HG03108 (cell line): Measurements from ENCODE around the gene CACNA2D3.

ENCODE experiments used
- ATAC-seq: cut with Tn5 transposase; IDR thresholded peaks from one replicate; pipeline ENCODE4 v1.9.1; 2021; ENCODE audit warnings: moderate library complexity; ENCODE audit not compliant: unreplicated experiment

CACNA2D3 gene

DNA sequence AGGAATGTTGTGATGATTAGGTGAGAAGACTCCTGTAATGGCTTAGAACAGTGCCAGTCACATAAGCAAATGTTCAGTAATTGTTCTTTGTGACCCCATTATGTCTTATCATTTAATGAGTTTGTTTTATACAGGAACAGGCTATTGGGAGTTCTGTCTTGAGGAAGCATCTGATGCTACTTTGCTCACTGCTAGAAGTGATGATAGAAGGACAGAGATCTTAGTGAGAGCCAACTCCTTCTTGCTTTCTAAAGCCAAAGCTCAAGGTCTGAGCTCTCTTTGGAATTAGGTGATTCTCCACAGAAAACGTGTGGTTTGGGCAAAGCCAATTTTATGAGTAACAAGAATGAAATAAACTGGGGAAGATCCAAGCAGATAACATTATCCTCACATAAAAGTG, 590.7 kb downstream of the CACNA2D3 start:
- no peak for ATAC-seq

DNA sequence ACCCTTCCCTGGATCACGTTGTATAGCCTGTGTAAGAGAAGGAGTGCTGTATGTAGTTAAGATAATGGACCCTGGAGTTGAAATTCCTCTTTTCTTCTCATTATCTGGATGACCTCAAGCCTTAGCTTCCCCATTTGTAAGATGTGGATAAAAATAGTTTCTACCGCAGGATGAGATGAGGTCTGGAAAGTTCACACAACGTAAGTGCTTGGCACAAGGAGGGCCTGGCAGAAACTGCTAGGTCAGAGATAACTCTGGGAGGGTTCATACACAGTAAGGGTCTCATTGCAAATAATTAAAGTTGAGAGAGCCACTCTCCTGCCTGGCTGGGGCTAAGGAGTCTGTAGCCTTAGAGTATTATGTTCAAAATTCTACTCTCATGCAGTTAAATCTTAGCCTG, 591.1 kb downstream of the CACNA2D3 start:
- no peak for ATAC-seq

DNA sequence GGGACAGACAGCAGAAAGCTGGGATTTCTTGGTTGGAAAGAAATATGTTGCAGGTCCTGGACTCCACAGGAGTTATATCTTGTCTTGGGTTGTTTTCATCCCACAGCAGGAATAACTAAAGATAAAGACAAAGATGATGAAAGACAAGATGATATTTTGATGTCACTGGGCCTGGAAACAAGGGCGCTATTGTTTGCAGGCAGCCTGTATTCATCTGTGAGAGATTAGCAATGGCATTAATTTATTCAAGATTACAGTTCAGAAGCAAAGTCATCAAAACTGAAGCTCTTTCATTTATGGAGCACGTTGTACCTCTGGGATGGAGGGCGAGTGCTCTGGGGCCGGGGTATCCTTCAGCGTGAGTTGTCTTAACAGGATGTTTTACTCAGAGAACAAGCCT, 591.7 kb downstream of the CACNA2D3 start:
- no peak for ATAC-seq

- ATAC-seq: no peak
Observed at GRCh38 chr3:54717506-54717905, 595.2 kb downstream of the CACNA2D3 start.

DNA sequence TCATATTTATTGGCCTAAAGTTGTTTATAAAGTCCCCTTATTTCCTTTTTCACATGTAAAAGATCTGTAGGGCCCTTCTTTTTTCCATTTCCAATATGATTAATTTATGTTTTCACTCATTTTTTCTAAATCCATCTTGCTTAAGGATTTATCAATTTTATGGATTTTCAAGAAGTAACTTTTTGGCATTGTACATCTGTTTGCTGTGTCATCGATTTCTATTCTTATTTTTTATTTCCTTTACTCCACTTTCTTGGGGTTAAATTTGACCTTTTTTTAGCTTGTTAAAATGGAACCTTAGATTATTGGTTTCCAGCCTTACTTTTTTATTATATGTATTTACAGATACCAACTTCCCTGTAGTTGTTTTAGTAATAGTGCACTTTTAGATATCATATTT, 597.6 kb downstream of the CACNA2D3 start:
- ATAC-seq: no peak

- ATAC-seq: no peak
Observed at GRCh38 chr3:54720604-54721003, 598.3 kb downstream of the CACNA2D3 start.

DNA sequence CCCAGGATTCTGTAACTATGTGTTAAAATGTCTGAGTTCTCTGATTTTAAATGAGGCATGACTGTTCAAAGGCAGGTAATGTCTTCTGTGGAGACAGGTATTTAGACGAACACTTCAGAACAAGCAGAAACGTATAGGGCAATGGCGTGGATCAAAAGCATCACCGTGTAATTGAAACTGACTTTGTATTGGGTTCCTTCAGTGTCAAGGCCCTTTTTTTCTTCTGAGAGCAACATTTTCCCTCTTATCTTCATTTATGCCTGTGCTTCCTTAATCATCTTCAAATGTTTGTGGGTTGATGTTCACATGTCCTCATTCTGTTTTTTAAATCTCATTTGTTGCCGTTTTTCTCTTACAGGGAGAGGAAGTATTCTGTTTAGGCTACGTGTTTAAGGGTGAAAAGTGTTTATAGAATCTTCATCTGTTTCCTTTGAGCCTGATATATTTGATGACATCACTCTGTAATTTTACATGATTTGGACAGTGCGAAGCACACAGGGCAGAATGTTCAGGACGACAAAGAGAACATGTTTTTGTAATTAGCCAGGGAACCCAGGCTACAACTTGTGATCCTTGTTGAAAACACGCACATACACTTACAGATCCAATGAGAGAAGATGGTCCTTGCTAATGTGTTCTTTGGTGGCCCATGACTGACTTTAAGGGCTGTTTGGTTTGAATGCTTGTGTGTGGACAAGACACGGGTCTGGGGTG, 609.5 kb downstream of the CACNA2D3 start:
- ATAC-seq: no peak

- no peak for ATAC-seq
Observed at GRCh38 chr3:54733106-54734006, 611.0 kb downstream of the CACNA2D3 start.

DNA sequence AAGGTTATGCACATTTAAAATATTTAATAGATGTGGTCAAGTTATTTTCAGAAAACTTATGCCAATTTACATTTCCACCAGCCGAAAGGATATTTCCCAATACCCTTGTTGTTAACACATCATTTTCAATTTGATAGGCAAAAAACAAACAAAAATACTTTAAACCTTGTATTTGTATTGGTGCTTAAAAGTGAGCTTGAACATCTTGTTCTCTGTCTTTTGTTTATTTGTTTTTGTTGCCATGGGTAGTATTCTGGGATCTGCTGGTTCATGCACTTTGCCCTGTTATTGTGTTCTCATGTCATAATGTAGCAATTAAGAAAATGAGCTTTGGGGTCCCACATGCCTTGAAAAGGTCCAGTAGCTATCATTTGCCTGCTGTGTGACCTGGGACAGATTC, 614.1 kb downstream of the CACNA2D3 start:
- no peak for ATAC-seq

- no peak for ATAC-seq
Observed at GRCh38 chr3:54743755-54744154, 621.4 kb downstream of the CACNA2D3 start.

DNA sequence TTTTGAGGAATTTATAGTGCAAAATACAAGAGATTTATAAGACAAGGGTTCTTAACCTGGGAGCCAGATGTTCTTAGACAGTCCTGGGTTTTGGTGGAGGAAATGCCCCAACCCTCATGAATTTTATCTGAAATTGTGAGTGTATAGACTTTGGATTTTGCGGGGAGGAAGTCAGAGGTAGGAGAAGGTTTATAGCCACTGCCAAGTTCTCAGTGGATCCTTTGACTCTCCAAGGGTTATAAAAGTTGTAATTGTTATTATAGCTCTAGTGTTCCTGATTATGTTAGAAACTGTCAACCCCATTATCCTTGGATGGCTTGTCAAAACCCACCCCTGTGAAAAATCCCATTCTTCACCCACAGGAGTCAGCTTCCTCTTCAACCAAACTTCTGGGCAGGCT, 621.9 kb downstream of the CACNA2D3 start:
- ATAC-seq: no peak

DNA sequence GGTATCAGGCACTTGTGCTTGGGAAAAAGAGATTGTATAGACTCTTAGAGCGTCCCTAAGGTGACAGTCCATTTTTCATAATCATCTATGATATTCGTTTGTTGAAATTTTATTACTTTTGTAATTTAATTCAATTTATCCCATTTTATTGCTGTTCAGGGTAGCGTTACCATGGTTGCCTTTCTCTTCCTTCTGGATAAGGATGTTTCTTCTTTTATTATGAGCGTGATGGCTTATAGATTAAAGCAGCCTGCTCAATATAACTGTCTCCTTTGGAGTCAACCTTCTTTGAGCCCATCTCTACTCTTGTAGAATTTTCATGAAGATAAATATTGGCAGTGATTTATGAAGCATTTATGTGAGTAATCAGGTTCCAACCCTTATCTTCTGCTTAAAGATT, 623.5 kb downstream of the CACNA2D3 start:
- ATAC-seq: no peak

GRCh38 chr3:54746722-54747121, 624.4 kb downstream of the CACNA2D3 start:
- ATAC-seq: no peak

- no peak for ATAC-seq
Observed at GRCh38 chr3:54755756-54756155, 633.4 kb downstream of the CACNA2D3 start.

DNA sequence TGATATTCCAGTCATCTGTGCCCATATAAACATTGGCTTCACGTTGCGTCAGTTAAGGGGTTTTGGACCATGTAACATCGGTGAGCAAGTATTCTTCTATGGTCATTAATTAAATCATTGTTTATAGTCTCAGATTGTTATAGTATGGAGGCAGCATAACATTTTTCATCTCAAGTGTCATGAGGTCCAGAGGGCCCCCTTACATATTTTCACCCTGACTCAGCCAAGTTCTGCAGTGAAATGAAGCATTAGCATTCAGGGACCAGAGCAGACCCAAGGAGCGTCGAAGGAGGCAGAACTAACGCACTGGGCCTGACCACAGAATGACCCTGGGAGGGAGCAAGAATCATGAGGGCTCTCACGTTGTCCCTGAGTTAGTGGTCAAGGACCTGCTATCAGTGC, 634.0 kb downstream of the CACNA2D3 start:
- no peak for ATAC-seq

GRCh38 chr3:54758461-54758860, 636.1 kb downstream of the CACNA2D3 start:
- ATAC-seq: no peak

- no peak for ATAC-seq
Observed at GRCh38 chr3:54759166-54759565, 636.8 kb downstream of the CACNA2D3 start.

DNA sequence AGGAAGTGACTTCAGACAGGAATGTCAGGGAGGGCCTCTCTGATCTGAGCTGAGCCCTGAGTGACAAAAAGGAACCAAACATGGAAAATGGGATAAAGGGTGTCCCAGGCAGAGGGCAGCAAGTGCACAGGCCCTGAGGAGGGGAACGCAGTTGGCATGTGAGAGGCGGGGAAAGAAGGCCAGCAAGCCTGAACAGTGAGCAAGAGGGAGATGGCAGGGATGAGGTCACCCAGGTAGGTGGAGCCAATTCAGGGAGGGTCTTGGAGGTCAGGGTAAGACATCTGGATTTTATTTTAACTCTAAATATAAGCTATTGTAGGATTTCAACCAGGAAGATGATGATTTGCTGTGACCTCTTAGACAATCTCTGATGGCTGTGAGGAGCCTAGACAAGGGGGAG, 637.8 kb downstream of the CACNA2D3 start:
- no peak for ATAC-seq

GRCh38 chr3:54761637-54762036, 639.3 kb downstream of the CACNA2D3 start:
- no peak for ATAC-seq

- no peak for ATAC-seq
Observed at GRCh38 chr3:54764911-54765310, 642.6 kb downstream of the CACNA2D3 start.

GRCh38 chr3:54771050-54771449, 648.7 kb downstream of the CACNA2D3 start:
- no peak for ATAC-seq

GRCh38 chr3:54772051-54772450, 649.7 kb downstream of the CACNA2D3 start:
- no peak for ATAC-seq
